Measurements from ENCODE around the gene POU3F2.

The POU3F2 gene

GRCh38 chr6:98834060-98835031 is at the start of gene POU3F2 (continued):
- no peak for TF ChIP-seq ZNF645 (tag by site-specific recombination; IDR thresholded peaks at IDR 0.05)
- no peak for TF ChIP-seq BCL11A (tag by site-specific recombination; IDR thresholded peaks at IDR 0.05; ENCODE audit: low read depth)
- no peak for TF ChIP-seq RBAK (tag by site-specific recombination; IDR thresholded peaks at IDR 0.05)
- TF ChIP-seq ZNF654 (tag by site-specific recombination; IDR thresholded peaks at IDR 0.05; ENCODE audit: low read depth), result no peak
- peak; percentile 93 for TF ChIP-seq EGR2 (tag by site-specific recombination; IDR thresholded peaks at IDR 0.05; ENCODE audit: low read depth)
- TF ChIP-seq ZNF214 (tag by site-specific recombination; IDR thresholded peaks at IDR 0.05; ENCODE audit: borderline replicate concordance), result no peak
- no peak for TF ChIP-seq KLF10 (tag by site-specific recombination; IDR thresholded peaks at IDR 0.05)
- peak; percentile 73; the same call in 1 of the 2 replicates for TF ChIP-seq GLI4 (tag by site-specific recombination; IDR thresholded peaks at IDR 0.05)
- TF ChIP-seq ZNF2 (tag by site-specific recombination; IDR thresholded peaks at IDR 0.05), result peak; percentile 53
- no peak for TF ChIP-seq PBX3 (CRISPR knock-in tag; IDR thresholded peaks at IDR 0.05)
- TF ChIP-seq SCRT1 (tag by site-specific recombination; IDR thresholded peaks at IDR 0.05; ENCODE audit: borderline replicate concordance), result no peak
- TF ChIP-seq OSR2 (tag by site-specific recombination; IDR thresholded peaks at IDR 0.05), result peak; percentile 73
- peak; percentile 61; the same call in 1 of the 2 replicates for TF ChIP-seq INSM2 (tag by site-specific recombination; IDR thresholded peaks at IDR 0.05)
- TF ChIP-seq KLF16 (tag by site-specific recombination; IDR thresholded peaks at IDR 0.05), result peak; percentile 87
- TF ChIP-seq YY1 (tag by site-specific recombination; IDR thresholded peaks at IDR 0.05), result peak; percentile 77
- TF ChIP-seq ZEB2 (tag by site-specific recombination; IDR thresholded peaks at IDR 0.05), result peak; percentile 64
- no peak for TF ChIP-seq REPIN1 (tag by site-specific recombination; IDR thresholded peaks at IDR 0.05; ENCODE audit: low read depth)
- TF ChIP-seq ZNF223 (tag by site-specific recombination; IDR thresholded peaks at IDR 0.05), result no peak
- 0 out of 2 replicates have a peak, but pooled peaks have one; percentile 71 for TF ChIP-seq ZNF837 (tag by site-specific recombination; IDR thresholded peaks at IDR 0.05)
- no peak for TF ChIP-seq ZNF704 (tag by site-specific recombination; IDR thresholded peaks at IDR 0.05)
- TF ChIP-seq ZNF140 (tag by site-specific recombination; IDR thresholded peaks at IDR 0.05), result no peak
- TF ChIP-seq HIC1 (tag by site-specific recombination; IDR thresholded peaks at IDR 0.05), result no peak
- TF ChIP-seq ZNF626 (tag by site-specific recombination; IDR thresholded peaks at IDR 0.05), result no peak
- no peak for TF ChIP-seq ZNF530 (tag by site-specific recombination; IDR thresholded peaks at IDR 0.05; ENCODE audit: low read depth)
- peak; percentile 88 for TF ChIP-seq ZBTB8A (tag by site-specific recombination; IDR thresholded peaks at IDR 0.05)
- TF ChIP-seq ZNF785 (tag by site-specific recombination; IDR thresholded peaks at IDR 0.05), result 0 out of 2 replicates have a peak, but pooled peaks have one; percentile 18
- TF ChIP-seq ZNF148 (tag by site-specific recombination; IDR thresholded peaks at IDR 0.05; ENCODE audit: borderline replicate concordance), result no peak
- TF ChIP-seq ZNF600 (tag by site-specific recombination; IDR thresholded peaks at IDR 0.05), result peak; percentile 52; the same call in 1 of the 2 replicates
- 0 out of 2 replicates have a peak, but pooled peaks have one; percentile 22 for TF ChIP-seq ZNF558 (tag by site-specific recombination; IDR thresholded peaks at IDR 0.05)
- peak; percentile 88; the same call in 1 of the 2 replicates for TF ChIP-seq ZNF777 (tag by site-specific recombination; IDR thresholded peaks at IDR 0.05; ENCODE audit: borderline replicate concordance)
